GM19397 (cell line): ENCODE measurements around the gene SPINT2.

Experiments
- ATAC-seq: cut with Tn5 transposase; IDR thresholded peaks from one replicate; pipeline ENCODE4 v1.9.1; 2021; ENCODE audit warnings: mild to moderate bottlenecking, moderate library complexity; ENCODE audit not compliant: unreplicated experiment

SPINT2 gene

DNA sequence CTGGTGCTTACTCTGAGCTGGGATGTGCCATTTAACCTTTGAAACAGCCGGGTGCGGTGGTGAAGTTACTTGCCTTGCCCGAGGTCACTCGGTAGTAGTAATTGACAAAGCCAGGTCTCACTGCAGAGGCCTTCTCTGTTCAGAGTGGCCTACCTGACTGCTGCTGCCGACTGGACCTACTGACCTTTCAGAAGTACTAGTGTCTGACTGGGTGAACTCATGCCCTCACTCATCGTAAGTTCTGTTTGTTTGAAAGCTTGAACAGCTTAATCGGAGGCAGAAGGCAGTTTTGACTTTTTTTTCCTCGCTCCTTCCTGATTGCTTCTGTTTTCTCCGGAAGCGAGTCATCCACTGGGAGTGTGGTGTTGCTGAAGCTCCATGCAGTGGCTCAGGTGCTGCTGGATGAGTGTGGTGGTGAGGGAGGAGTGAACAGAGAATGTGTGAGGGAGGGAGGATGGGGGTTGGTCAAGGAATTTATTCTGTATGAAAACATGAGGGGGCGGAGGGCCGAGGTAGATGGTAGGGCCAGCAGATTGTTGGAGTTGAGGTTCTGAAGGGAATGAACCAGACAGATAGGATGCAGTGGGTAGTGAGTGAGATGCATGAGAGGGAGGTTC lies 2.7 kb downstream of the SPINT2 start:
- ATAC-seq: no peak

DNA sequence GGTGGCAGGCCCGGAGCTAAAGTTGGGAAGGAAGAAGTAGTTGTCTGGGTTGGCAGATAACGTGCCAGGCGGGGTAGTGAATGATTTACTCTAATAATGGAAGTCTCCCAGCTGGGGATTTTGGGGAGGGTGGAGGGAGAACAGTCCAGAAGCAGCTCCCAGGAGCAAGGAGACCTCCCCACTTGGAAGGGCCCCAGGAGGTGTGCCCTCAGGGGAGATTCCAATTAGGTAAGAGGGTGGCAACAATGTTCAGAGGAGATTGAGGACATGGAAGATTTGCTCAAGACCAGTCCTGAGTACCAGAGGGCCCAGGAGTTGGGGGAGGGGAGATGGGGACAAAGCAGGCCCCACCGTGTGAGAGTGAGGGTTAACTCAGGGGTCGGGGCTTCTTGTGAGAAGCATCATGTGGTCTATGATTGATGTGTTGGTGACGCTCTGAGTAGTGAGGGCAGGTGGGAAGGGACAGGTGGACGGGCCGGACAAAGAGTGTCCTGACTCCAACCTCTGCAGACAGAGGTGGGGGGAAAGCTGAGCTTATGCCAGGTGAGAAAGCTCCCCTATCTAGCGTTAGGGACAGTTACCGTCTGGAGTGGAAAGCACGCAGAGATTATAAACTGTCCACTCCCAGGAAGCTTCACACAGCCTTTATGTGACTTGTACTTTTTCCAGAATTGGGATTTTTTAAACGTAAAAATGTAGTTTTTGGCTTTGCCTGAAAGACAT lies 3.5 kb downstream of the SPINT2 start:
- ATAC-seq: no peak

DNA sequence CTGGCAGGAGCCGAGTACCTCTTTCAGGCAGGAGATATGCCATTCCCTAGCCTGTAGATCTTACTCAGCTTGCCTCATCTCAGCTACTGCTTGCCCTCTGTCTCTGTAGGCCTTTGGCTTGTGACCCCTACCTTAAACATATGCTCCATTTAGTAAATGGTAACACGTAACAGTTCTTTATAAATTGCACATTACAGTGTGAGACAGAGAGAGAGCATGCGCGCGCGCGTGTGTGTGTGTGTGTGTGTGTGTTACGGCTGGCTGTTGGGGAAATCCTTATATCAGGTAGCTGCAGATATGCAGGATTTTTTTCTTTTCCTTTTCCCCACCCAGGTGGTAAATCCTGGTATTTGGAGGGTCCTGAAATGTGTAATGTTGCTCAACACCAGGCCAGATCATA lies 4.2 kb downstream of the SPINT2 start:
- no peak for ATAC-seq

DNA sequence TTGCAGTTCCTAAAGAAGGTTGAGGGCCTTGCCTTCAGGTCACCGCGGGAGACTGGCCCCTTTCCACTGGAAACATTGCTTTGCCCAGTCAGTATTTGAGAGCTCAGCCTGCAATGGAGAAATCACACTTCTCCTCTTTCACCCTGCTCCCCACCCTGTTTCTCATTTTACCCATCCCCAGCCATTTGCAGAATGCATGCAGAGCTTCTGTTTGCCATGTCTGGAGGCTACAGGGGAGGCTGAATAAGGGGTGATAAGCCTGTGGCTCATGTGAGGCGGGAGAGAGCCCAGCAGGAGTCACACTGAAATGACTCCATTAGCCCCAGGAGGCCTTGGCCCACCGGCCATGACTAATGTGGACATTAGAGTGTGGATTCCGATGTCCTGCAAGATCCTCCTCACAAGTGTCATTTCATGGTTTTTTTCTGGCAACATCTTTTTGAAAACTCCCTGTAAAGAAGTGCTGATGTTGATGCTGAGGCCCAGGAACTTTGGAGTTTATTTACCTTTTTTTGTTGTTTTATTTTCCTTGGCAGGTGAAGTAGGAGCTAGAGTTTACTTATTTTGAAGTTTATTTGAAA lies 6.3 kb downstream of the SPINT2 start:
- no peak for ATAC-seq

DNA sequence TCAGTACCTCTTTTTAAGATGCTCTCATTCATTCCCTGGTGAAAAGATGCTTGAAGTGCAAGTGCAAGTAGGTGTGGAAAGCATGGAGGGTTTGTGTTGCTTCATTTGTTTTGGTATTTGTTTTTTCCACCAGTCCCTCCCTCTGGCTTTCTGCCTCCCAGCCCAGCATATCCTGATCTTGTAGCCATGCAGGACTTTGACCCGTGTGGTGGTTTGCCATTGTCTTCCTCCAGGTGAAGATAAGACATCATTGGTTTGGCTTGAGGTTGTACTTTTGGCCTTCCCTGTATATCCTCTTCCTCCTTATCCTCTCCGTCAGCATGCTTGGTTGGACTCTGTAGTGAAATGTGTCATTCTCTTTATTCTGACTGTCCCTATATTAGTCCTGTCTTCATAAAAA lies 9.1 kb downstream of the SPINT2 start:
- ATAC-seq: no peak

DNA sequence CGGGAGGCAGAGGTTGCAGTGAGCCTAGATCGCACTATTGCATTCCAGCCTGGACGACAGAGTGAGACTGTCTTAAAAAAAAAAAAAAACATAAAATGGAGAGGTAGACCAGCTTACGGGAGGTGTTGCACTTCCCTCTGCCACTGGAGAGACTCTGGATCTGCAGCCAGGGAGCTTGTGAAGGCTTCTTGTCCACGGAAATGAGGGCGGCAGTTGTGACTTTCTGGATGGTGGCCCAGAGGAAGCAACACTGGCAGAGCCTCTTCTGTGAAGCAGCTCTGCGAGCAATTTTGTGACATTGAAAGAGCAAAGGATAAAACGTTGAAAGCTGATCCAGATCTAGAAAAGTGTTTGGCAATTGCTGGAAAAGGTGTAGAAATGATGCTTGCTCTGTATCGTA lies 10.4 kb downstream of the SPINT2 start:
- no peak for ATAC-seq

DNA sequence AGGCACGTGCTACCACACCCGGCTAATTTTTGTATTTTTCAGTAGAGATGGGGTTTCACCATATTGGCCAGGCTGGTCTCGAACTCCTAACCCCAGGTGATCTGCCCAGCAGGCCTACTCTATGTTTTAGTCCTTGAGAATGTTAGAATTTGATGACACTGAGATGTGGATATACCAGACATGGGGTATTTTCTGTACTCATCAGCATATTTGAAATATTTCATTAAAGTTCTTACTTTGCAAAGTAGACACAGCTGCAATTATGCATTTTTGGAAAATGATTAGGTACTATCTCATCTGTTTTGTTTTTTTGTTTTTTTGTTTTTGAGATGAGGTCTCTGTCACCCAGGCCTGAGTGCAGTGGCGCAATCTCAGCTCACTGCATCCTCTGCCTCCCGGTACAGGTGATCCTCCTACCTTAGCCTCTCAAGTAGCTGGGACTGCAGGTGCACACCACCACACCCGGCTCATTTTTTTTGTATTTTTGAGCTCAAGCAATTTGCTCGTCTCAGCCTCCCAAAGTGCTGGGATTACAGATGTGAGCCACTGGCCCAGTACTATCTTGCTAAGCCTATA lies 12.7 kb downstream of the SPINT2 start:
- no peak for ATAC-seq

DNA sequence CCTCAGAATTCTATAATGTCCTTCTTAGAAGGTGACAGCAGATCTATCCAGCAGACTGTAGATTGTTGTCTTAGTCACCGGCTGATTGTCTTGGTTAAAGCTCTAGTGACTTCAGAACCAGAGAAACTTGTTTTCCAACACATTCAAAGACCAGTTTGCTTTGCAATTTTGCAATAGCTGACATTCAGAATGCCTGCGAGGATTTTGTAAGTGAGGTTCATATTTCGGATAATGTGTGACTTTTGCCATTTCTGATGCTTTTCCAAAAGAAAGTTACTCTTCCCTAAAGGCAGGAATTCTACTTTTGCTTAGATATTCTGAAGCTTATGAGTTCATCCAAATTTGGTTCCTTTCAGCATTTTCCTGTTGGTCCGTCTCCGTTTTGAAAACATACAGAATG lies 13.2 kb downstream of the SPINT2 start:
- ATAC-seq: no peak

DNA sequence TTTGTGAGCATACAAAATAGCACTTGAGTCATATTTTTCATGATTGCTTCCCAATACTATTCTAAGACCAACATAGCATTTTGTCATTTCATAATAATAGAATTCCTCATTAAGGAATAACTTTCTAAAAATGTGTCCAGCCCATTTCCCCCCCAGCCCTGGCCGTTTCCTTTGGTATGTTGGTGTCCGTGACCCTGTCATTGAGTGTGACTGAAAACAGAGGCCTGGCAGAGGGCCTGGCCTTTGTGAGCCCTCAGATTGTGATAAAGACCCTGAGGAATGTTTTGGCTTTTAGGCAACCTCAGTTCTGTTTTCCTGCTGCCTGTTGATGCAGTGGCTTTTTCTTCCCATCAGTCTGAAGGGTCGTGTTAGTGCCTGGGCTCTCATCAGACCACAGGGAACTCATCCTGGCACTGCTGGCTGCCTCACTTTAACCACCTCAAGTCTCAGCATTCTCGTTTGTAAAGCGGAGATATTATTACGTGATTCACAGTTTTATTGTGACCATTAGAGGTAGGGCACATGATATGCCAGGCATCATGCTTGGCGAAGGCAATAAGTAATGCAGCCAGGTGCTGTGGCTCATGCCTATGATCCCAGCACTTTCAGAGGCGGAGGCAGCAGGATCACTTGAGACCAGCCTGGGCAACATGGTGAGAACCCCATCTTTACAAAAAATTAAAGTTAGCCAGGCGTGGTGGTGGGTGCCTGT lies 13.8 kb downstream of the SPINT2 start:
- ATAC-seq: no peak

DNA sequence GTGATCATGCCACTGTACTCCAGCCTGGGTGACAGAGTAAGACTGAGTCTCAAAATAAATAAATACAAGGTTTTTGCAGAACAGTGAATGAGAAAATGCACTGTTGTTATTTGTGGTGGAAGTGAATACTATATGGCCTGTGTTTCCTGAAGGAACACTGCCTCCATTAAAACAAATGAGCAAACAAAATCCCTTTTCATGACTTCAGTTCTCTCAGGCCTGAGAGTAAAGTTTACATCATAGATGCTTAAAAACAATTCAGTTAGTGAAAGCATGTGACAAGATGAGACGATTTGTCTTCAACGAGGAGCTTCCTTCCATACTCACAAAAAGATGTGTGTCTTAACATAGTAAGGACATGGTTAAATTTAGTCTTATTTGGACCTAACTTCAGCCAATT lies 14.4 kb downstream of the SPINT2 start:
- ATAC-seq: no peak

DNA sequence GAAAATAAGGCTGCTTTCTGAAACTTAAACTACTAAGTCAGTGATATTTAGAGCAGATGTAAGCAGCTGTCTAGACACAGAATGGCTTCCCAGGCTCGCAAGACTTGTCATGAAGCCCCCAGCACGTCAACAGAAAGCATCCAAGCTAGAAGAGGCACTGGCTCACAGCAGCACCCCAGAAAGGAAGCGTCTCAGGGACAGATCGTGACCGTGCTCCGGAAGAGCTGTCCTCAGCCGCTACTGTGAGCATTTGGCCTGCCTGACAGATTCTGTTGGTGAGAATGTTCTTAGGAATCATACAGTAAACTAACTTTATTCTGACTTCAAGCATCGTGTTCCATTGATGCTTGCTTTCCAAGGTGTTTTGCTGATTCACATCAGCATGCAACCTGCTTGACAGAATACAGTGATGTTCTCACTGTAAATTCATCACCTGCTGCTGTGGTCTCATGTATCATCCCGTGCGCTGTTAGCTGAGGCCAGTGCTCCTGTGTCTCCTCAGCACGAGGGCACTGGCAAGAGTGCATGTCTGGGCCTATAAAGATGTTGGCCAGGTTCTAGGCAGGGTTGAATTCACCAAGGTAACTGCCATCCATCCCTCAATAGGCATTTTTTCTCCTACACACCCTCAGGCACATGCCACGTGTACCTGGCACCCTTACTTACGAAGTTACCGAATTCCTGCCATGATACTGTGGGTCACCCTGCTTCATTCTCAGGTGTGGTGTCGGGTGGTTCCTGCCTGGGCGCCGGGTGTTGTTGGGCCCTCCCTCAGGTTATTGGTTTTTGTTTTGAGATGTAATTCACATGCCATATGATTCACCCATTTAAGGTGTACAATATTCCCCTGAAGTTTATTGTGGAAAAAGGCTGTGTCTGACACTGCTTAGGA lies 15.9 kb downstream of the SPINT2 start:
- ATAC-seq: no peak

DNA sequence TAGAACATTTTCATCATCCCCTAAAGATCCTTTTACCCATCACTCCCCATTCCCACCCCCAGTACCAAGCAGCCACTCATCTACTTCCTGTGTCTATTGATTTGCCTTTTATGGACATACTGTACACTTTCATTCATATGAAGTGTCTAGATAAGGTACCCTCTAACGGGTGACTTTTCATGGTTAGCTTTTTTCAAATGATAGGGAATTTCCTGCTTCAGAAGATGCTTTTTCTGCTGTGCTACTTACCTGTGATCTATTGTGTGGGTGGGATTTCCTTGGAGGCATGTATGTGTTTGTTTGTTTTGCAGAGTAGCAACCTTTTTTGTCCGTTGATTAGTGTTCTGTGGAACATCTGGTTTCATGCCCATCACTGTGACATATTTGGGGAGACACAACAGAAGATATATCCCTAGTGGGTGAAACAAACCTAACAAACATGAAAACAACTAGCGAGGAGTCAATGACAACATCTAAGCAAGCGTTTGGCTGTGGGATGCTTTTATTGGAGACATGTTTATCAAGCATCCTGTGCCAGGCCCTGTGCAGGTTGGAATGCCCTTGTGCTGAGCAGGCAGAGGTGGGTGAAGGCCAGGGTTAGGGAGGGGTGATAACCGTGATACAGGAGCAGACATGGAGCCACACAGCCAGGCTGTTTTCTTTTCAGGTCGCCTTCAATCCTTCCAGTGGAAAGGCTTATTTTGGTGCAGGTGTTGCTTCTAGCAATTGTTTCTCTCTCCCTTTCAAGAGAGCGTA lies 17.6 kb downstream of the SPINT2 start:
- no peak for ATAC-seq

DNA sequence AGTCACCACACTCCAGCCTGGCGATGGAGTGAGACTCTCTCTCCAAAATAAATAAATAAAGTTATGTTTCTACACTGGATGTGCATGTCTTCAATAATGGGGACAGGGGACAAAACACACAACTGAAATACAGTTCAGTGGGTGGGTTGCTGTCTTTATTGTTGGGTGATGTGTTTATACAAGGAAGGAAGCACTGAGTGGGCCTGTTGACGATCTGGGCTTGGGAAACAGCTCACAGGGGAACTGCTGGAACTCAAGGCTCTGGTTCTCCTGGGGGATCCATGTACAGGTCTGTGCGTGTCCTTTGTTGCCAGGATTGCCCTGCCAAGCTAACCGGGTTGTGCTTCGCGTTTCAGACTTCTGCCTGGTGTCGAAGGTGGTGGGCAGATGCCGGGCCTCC lies 18.9 kb downstream of the SPINT2 start:
- ATAC-seq: no peak

DNA sequence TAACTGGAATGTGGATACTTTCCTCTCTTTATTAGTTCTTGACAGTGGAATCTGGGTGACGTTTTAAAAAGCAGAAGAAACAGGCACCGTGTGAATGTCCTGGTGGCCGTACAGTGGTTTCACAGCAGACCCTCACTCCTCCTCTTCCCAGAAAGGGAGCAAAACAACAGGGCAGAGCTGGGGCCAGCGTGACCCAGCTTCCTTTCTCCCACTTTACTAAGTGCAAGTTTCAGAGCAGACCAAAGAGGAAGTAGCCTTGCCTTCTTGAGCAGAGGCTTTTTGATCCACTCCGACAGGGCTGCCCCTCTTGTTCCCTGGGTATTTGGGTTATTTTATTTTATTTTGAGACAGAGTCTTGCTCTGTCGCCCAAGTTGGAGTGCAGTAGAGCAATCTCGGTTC lies 20.0 kb downstream of the SPINT2 start:
- ATAC-seq: no peak

DNA sequence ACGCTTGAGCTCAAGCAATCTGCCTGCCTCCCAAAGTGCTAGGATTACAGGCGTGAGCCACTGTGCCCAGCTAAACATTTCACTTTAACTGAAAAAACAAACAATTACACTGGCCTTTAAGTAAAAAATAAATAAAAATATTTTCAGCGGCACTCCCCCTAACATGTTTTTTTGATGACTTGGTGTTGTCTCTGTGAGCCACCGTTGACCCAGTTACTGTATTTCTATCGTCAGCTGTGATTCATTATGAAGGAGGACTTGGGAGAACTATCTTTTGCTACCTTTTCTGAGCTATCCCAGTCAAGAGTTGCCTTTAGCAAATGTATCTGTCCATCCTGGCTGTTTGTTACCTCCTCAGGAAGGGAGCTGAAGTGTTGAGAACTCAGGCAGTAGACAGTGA lies 21.2 kb downstream of the SPINT2 start:
- no peak for ATAC-seq

DNA sequence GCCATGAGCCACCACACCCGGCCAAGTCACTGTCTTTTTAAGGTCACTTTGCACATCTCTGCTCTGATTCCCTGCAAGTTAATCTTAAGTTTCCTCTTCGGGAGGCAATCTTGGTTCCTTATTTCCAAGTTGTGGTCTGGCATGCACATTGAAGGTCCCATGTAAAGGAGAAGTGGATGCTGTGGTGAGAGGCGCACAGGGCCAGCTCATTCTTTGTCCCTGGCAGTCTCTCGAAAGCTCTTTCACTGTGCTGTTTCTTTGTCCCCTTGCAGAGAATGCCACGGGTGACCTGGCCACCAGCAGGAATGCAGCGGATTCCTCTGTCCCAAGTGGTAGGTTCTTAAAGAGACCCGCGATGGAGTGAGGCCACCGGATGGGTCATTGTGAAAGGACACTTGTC lies 23.2 kb downstream of the SPINT2 start:
- no peak for ATAC-seq

DNA sequence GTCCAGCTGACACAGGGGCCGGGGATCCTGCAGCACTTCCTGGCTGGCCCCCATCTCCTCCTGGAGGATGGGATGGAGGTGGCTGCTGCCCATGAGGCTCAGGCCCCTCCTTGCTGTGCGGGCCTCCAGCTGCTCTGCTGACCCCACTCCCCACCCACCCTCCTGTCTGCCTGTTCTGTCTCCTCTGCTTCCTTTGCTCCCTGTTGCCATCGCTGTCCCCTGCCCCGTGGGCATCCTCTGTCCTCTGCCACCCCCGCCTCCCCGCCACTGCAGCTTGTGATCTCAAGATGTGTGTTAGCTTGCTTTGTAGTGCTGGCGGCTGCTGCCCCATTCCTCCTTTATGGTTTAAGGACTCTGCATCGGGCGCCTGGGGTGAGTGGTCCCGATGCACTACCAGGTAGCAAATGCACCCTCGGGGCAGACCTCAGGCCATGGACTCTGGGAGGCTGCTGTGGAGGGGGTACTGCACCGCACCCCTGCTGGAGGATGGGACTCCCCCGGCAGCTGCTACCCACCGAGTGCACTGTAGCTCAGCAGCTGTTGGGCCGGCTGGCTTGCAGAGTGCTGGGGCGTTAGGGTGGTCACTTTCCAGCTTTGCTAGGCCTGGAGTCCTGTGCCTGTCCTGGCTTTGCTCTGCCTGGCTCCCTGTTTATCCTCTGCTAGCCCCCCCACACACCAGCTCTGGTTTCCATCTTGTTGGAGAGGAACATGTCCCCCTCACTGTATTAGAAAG lies 23.9 kb downstream of the SPINT2 start:
- ATAC-seq: no peak

DNA sequence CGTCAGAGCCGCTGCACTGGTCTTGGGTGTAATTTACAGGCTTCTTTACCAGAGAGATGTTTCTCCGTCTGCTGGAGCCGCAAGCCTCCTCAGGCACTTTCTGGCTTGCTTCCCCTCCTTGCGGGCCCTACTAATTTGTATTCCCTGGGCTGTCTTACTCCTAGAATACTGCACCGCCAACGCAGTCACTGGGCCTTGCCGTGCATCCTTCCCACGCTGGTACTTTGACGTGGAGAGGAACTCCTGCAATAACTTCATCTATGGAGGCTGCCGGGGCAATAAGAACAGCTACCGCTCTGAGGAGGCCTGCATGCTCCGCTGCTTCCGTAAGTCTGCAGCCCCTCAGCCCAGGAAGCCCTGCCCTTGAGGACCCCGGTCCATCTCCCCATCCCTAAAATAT lies 25.6 kb downstream of the SPINT2 start:
- ATAC-seq: no peak

DNA sequence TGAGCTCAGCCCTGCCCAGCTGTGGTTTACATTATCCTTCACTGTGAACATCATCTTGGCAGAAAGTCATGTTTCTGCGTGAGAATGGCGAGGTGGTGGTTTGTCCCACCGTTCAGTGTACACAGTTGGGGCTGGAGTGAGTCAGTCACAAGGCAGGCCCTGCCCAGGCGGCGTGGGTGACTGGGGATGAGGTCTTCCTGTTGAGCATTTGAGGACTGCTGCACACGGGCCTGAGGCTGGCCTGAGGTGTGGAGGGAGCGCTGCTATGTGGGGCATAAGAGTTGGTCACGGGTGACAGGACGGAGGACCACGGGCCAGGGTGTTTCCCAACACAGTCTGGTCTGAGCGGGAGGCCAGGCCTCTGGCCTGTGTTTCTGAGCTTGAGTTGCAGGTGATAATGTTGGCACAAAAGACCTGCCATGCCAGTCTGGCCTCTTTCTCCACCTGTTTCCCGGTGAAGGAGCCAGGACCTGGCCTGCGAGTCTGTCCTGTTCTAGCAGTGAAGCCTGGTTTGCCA lies 26.3 kb downstream of the SPINT2 start:
- no peak for ATAC-seq
